Measurements from ENCODE around the gene NXNL1.

GRCh38 chr19:17467471-17468301 is 7.0 kb upstream of the NXNL1 start:
- TF ChIP-seq POLR2A (IDR thresholded peaks at IDR 0.05) = no peak
- no peak for TF ChIP-seq CTCF (IDR thresholded peaks at IDR 0.05)
